NCI-H1694 treated with DMSO at 0.1 percent for 48 hours (cell line): ENCODE measurements around the gene HCFC1.

Experiments used
- DNase-seq: peaks from one replicate; lab custom pipeline; 2025; lab: John Stamatoyannopoulos, UW

Gene HCFC1

DNA sequence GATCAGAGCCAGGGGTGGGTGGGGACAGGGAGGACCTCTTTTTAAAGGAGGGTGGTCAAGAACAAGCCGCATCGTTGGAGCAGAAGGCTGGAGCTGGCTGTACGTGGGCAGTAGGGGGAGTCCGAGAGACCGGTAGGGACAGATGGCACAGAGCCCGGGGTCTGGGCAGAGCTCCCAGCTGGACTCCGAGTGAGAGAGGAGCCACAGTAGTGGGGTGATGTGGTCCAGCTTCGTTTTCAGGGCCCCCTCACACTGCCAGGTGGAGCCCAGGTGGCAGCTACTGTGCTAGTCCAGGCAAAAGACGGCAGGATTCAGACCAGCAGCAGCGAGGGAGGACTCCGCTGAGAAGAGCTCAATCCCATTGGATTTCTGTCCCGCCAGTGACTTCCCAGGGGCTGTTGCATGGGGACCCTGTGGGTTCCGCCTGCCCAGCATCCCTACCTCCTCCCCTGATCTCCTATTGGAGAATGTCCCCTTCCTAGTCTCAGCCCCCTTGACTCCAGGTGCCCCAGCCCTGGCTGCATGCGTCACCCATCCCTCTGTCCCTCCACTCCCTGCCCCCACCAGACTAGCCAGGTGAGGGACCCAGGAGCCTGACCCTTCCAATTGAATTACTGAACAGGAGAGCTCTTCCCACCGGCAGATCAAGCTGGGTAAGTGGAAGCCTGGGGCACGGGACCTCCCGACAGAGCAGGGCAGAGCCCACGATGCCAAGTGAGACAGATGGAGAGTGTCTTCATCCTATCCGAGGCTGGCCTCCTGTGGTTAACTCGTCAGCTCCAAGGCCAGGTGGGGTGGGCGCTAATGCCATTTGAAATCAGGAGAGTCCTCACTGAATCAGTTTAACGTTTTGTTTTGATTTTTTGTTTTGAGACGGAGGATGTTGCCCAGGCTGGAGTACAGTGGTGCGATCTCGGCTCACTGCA is 48.4 kb downstream of the HCFC1 start:
- peak; percentile 36 for DNase-seq

DNA sequence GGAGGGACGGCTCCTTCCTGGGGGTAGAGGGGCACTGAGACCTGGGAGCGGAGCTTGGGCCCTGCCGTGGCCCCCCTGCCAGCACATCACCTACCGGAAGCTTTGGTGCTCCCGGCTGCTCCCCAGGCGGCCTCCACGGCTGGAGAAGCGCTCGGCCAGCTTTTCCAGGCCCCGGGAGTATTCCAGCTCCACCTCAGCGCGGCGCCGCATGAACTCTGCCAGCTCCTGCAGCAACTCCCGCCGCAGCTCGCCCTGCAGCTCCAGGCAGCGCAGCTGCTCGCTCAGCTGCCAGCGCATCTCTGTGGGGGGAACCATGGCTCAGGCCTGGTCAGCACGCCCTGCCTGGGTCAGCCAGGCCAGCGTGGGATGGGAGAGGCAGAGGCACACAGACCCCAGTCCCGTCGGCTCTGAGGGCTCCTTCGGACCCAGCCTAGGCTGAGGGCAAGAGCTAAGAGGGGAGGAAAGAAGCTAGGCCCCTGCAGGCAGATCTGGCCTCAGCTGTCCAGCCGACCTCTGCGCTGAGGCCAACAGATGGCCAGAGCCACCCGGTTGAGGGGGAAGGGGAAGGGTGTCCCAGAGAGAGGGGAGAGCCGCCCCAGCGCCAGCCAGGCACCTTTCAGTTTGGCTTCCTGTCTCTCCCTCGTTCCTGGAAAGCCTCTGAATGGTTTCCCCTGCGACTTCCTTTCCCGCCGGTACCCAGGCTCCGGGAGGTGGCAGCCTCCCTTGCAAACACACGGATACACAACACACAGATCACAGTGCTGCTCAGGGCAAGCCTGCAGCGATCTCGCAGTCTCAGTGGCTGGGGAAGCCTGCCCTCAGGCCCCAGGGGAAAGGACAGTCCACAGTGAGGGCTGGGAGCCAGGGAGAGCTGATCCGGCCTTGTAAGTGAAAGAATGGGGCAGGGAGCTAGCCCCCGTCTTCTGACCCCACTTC is 49.8 kb downstream of the HCFC1 start:
- peak; percentile 43 for DNase-seq

DNA sequence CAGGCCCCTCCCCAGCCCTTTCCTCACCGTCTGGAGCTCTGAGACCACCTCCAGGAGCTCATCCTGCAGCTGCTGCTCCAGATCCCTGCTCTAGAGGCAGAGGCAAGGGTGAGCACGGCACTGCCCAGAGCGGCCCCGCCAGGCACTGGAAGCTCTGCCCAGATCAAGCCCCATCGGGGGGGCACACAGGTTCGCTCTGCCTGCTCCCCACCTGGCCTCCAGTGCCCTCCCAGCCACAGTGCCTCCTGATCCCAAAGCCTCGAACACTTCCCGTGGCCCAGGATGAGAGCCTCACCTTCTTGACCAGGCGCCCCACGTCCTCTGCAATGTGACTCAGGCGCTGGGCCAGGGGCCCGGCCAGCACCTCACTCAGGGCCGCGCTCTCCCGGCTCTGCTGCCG is 50.5 kb downstream of the HCFC1 start:
- DNase-seq: no peak

DNA sequence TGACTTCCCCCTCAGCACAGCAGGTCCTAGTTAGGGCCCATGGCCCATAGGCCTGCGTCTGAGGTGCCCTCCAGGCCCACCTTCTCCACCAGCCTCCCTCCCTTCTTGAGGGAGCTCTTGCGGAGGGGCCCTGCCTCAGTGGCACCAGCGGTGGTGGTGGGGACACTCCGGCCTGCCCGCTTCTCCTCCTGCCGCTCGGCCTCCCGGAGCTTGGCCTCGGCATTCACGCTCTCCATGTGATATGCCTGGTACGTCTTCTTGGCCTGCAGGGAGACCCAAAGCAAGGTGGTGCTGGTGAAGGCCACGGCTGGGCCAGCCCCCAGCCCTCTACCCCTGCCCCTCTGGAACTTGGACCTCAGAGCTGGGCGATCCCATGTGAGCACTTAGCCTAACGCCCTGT is 51.1 kb downstream of the HCFC1 start:
- no peak for DNase-seq

DNA sequence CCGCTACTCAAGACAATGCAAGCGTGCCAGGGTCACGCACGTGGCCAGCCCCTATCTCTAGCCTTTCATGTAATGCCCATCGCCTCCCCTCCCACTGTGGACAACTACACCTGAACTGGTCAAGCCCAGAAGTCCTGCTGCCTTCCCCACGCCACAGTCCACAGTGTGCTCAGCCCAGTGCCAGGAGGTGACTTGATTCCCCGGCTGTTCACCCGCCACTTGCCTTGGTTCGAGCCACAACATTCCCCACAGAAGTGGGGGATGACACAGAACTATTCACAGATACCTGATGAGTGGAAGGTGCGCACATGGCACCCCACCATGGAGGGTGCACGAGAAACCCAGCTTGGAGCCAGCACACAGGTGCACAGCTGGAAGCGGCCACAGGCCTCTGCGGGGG is 52.3 kb downstream of the HCFC1 start:
- no peak for DNase-seq

DNA sequence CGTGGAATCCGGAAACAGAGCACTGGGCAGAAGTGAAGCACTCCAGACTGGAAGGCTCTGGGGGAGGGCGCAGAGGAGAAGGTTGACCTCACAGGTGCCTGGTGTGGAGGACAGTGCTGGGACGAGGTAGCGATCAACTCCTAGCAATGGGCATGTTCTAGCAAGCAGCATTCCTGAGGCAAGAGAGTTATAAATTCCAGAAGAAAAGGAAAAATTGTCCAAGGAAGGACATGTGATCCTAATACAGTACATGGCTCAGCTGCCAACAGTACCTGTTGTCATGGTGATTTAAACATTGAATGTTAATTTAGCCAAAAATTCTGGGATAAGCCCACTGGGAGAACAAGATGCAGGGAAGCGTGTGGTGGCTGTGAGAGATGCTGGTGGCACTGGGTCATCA is 53.7 kb downstream of the HCFC1 start:
- DNase-seq: no peak

DNA sequence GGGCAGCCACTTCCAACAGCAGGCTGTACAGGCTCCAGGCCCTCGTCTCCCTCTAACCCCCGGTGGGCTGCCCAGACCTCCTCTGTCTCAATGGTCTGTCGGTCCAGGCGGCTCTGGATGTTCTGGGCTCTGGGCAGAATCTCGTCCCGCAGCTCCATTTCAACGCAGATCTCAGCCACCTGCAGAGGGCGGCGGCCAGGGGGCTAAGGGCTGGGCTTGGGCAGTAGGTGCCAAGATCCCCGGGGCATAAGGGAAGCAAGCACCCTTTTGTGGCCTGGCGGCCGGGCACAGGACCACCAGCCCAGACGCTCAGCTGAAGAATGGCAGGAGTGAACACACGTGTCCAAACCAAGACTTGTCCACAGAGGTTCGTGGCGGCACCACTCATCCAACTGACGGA is 57.9 kb downstream of the HCFC1 start:
- DNase-seq: no peak

DNA sequence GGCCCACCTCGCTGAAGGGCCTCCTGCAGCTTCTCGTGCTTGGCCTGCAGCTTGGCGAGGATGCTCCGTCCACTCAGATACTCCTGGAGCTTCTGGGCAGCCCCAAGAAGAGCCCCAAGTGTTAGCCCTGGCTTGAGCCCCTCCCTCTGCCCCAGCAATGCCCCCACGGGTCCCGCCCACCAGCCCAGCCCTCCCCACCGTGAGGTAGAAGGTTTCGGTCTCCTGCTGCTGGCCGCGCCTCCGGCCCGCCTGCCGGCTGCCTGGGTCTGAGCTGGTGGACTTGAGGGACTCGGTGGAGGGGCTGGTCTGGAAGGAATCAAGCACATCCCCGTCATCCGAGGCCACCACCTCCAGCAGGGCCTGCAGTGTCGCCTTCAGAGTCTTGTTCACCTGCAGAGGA is 58.4 kb downstream of the HCFC1 start:
- DNase-seq: no peak

DNA sequence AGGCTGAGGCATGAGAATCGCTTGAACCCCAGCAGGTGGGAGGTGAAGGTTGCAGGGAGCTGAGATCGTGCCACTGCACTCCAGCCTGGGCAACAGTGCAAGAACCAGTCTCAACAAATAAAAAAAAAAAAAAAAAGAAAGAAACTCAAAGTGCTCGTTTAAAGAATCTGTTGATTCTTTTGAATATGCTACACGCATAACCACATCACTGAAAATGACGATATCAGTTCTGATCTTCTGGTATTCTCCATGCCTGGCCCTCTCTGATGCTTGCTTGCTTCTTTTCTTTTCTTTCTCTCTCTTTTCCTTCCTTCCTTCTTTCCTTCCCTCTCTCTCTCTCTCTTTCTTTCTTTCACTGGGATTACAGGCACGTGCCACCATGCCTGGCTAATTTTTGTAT is 59.8 kb downstream of the HCFC1 start:
- no peak for DNase-seq

DNA sequence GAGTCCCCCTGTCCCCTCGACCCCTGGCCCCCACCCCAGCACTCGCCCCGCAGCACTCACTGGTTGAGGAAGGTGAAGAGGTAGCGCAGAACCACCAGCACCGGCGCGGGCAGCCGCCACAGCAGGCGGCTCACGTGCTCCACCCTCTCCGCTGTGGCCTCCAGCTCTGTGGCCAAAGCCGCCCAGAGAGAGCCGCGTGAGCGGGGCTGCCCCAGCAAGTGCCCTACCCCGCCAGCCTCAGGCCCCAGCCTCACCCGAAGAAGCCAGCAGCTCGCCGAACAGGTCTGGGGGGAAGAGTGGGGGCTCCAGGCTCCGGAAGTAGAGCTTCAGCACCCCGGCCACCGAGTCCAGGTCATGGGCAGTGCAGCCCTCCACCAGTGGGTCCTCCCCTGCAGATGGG is 61.2 kb downstream of the HCFC1 start:
- no peak for DNase-seq

DNA sequence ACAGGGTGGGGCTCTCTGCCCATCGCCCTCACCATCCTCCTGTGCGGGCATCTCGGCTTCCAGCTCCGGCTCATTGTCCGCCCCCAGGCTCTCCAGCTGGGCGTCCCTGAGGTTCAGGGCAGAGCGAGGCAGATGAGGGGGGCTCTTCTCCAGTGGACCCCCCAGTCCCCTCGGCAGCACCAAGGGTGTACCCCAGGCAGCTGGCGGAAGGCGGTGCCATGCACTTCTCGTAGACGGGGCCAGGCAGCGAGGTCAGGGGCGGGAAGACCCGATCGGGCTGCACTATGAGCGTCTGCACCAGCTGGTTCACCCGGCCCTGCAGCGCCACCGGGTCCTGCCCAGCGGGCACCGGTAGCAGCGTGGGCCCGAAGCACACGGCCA is 61.6 kb downstream of the HCFC1 start:
- no peak for DNase-seq

DNA sequence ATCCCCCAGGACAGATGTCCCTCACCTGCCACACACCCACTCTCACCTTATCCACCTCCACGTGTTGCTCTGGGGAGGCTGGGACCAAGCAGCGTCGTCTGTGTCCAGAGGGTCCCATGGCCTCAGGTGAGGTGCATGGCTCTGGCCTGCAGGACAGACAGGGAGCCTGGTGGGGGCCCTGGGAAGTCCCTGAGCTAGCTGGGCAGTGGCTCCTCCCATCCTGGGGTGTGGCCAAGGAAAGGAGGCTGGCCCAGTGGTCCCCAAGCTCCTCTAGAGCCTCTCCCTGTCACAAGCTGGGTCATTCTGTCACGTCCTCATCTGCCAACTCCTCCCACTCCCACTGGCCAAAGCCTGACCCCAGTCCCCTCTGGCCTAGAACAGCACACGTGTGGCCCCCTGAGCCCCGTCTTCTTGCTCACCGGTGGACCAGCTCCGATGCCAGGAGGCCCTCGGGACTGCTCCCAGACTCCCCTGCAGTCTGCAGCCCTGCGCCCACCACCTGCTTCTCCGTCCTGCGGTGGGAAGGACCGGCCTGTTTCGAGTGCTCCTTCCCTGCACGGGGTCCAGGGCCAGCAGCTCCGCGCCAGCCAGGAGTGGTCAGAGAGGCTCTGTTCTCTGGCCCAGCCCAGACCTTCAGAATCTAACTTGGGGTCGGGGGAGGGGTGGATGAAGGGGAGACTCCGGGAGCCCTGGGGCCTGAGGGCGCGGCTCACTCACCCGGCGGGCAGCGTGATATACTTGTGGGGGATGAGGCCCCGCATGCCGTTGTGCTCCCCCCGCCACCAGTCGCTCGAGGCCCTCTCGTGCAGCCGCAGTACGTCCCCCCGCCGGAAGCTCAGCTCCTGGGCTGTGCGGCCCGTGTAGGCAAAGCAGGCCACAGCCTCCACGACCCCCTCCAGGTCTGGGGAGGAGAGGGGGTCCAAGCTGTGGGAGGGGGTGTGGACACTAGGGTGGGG is 62.3 kb downstream of the HCFC1 start:
- DNase-seq: no peak

DNA sequence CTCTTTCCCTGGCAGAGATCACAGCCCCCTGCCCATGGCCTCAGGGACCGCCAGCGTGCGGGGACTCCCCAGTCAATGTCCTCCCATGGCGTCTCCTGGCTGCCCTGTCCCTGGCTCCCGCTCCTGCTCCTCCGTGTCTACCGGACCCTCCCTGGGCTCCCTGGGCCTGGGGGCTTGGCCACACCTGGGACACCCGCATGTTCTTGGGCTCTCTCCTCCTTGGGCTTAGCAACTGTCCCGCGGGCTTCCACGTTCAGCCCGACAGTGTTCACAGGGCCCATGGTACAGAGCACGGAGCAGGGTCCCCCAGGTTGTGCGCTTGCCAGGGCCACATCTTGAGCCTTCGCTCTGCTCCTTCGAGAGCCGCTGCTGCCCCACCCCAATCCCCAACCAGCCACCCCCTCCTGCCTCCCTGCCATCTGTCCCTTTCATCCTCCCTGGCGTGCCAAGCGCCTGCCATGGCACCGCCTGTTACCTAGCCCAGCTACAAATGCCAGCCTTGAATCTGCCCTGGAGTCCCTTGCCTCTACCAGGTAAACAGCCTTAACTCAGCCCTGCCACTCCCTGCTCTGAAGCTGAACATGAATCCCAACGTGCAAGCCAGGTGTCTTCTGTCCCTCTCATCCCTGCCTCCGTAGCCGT is 63.3 kb downstream of the HCFC1 start:
- peak; percentile 18 for DNase-seq

DNA sequence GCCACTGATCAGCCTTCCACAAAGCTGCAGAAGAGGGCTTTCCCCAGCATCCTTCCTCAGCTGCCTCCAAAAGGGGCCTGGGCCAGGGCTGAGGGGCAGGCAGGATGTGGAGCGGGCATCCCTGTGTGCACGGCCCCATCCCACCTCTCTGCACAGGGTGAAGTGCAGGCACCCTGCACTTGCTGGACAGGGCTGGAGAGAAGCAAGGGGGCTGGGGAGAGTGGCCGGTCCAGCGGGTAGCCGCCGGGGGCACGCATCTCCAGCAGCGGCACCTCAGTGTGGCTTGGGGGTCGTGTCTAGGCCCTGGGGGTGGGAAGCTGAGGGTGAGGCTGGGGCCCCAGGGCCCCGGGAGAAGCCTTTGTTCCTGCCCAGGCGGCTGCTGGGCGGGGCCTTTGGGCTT is 64.2 kb downstream of the HCFC1 start:
- no peak for DNase-seq

DNA sequence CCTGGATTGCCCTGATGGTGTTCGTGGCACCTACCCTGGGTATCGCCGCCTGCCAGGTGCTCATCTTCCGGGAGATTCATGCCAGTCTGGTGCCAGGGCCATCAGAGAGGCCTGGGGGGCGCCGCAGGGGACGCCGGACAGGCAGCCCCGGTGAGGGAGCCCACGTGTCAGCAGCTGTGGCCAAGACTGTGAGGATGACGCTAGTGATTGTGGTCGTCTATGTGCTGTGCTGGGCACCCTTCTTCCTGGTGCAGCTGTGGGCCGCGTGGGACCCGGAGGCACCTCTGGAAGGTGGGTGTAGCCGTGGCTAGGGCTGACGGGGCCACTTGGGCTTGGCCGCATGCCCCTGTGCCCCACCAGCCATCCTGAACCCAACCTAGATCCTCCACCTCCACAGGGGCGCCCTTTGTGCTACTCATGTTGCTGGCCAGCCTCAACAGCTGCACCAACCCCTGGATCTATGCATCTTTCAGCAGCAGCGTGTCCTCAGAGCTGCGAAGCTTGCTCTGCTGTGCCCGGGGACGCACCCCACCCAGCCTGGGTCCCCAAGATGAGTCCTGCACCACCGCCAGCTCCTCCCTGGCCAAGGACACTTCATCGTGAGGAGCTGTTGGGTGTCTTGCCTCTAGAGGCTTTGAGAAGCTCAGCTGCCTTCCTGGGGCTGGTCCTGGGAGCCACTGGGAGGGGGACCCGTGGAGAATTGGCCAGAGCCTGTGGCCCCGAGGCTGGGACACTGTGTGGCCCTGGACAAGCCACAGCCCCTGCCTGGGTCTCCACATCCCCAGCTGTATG is 65.3 kb downstream of the HCFC1 start:
- DNase-seq: no peak

DNA sequence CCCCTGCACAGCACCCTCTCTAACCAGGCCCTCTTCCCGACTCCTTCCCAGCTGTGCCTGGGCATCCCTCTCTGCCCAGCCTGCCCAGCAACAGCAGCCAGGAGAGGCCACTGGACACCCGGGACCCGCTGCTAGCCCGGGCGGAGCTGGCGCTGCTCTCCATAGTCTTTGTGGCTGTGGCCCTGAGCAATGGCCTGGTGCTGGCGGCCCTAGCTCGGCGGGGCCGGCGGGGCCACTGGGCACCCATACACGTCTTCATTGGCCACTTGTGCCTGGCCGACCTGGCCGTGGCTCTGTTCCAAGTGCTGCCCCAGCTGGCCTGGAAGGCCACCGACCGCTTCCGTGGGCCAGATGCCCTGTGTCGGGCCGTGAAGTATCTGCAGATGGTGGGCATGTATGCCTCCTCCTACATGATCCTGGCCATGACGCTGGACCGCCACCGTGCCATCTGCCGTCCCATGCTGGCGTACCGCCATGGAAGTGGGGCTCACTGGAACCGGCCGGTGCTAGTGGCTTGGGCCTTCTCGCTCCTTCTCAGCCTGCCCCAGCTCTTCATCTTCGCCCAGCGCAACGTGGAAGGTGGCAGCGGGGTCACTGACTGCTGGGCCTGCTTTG is 66.0 kb downstream of the HCFC1 start:
- no peak for DNase-seq

DNA sequence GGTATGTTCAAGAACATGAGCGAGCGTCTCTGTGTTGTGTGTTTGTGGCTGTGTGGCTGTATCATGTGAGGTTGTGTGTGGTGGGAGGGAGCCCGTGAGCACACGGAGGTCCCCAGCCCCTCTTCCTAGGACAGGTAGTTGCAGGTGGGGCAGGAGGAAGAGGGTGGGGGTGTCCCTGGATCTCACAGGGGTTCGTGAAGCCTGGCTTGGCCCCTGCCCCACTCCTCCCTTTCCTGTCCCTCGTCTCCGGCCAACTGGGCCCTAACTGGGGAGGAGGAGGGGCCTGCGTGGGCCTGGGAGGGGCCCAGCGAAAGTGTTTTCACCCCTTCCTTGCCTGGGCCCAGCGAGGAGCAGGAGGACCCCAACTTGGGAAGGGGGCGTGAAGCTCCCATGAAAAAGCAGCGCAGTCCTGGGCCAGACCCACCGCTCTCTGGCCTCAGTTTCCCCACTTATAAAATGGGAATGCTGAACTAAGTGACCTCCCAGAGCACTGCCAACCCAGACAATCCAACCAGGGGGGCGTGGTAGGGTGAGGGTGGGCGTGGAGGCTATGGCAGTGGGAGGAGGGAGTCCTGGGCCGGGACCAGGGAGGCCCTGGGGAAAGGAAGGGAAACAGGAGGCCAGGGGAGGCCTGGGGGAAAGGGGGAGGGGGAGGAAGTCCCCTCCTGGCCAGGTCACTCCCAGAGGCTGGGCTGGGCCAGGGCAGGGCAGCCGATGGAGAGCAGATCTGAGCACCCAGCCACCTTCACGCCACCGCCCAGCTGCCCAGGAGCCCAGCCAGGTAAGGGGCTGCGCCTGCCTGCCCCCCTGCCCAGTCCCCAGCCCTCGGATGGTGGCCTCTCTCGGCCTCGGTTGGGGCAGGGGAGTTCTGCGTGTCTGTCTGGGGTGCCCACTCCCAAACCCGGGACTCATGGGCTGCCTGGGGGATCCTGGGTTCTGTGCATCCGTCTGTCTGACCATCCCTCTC is 67.3 kb downstream of the HCFC1 start, which contains the start of gene AVPR2:
AVPR2 (plus strand) TSS at position 683 of the 967 bp plus-strand sequence. CDS start 473 bp downstream, outside the sequence.
- DNase-seq: no peak

DNA sequence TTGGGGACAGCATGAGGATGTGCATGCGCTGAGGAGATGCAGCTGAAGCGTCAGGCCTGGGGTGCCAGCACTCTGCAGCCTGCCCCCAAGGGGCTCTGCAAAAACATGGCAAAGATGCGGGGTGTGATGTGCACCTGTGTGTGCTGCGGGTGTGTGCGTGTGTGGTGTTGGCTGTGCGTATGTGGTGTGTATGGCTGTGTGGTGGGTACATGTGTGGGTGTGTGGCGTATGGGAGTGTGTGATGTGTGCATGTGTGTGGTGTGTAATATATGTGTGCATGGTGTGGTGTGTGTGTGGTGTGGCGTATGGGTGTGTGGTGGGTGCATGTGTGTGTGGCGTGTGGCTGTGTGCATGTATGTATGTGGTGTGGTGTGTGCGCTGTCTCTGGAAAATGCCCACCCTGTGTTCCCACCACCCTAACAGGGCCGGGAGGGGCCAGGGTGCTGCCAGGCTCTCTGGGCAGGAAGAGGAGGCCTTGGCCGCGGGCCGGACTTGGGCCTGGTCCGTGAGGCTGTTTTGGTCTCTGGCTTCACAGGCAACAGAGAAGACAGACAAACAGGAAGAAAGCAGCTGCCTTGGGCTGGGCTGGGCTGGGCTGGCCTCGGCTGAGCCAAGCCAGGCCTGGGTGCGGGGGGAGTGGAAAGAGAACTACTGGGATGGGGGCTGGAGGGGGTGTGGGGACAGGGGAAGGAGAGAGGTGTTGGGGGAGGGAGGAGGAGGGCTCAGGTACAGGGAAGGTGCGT is 68.2 kb downstream of the HCFC1 start:
- DNase-seq: no peak
